NCI-H146 (cell line): ENCODE results near the gene SYT13.
A peak's percentile ranks its signal among the peaks of the same experiment; 100 is the strongest.

Experiments
- DNase-seq: peaks from one replicate; lab custom pipeline; 2025; lab: John Stamatoyannopoulos, UW

SYT13 gene

DNA sequence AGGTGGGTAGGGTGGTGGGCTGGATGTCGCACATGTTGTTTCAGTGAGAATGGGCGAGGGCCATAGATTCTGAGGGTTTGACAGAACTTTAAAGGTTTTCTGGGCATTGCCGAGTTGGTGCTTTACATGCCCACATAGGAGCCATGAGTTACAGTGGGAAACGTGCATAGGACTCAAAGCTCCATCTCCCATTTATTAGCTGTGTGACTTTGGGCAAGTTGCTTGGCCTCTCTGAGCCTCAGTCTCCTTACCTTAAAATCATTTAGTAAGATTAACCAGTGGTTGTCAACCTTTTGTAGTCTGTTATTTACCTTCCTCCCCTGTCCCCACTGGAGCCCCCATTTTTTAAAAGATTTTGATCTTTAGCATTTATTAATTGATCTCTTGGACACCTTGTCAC lies 67.4 kb downstream of the SYT13 start:
- no peak for DNase-seq

DNA sequence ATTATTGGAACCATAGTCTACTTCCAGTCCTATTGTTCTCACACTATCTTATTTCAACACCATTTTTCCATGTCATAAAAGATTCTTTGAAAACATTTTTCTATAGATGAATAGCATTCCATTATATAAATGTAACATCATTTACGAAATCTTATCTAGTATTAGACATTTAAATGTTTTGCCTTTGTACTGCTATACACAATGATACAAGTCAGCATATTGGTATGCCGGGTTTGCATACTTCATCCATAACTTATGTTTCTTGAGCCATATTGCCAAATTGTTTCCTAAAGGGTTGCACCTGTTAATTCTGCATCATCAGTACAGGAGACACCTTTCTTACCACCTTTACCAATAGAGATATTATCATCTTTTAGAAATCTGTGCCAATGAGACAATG lies 68.2 kb downstream of the SYT13 start:
- DNase-seq: no peak

DNA sequence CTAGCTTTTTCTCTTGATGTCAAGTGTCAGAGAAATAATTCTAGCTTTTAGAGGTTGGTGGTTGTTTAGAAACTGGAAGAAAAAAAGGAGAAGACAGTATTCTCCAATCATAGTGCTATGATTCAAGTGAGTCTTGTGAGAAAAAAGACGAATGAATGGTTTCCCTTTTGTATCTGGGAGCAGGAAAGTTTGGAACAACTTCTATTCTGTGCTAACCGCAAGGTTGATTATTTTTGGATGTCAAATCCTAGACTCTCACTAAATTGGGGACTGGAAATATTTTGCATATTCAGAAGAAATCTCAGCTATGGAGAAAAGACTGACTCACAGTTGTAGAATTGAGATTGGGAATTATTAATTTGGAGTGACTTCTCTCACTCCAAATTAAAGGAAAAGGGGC lies 69.2 kb downstream of the SYT13 start:
- DNase-seq: no peak

DNA sequence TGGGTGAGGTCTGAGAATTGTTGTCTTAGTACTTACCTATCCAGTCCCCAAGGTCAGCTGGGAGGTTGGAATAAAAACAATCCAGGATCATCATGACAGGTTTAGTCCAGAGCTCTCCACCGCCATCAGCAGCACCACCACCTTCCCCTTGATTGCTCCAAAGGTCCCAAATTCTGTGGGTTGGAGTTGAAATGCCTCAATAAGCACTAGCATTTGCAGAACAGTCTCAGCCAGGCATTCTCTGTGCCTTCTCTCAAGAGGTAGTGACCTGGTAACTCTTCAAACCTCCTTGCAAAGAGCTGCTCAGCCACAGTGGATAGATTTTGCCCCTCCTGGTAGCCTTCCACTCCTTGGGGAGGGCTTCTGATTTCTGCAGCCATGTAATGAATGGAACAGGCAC lies 70.1 kb downstream of the SYT13 start:
- no peak for DNase-seq

DNA sequence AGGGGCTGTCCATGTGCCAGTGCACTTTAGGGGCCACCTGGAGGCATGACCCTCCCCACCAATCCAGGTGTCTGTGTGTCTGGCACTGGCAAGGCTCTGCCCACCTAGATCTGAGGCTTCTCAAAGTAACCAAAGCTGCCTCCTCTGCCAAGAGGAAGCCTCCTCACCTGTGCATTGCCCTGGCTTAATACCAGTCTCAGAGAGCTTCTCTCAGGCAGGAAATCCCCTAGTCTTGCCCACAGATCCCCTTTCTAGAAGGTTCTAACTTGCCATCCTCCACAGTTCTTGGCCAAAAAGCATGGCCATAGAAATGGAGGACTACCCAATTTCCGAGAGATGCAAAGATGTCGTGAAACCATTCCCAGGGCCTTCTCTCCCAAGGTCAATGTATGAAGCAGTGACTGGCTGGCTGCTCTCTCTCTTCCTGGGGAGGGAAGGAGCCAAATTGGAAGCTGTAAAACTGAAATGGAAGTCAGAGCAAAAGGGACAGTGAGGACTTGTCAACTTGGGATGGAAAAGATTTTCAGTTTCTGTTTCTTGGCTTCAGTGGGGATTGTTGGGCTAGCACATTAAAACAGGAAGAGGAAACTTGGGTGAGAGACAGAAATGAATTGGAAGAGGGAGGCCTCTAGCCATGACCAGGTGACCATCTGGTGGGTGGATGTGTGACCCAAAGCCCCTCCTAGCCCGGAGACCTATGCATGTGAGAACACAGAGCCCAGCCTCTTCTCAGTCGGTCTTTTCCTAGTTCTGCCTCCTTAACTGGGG lies 70.9 kb downstream of the SYT13 start:
- no peak for DNase-seq

DNA sequence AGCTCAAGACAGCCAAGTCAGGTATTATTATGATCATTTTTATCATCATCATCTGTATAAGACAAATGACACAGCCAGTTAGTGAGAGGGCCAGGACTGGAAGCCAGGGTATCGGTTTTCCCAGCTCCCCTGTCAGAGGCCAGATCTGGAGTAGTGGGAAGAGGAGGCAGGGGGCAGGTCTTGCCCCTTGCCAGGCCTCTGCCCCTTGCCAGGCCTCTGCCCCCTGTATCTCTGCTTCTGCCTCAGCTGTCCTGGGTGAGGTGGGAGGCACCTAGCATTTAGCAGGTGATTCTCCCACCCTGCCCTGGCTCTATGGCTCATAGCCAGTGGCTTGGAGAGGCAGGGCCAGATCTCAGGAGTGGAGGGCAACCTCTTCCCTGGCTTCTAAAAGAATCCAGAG lies 72.4 kb downstream of the SYT13 start:
- DNase-seq: no peak

DNA sequence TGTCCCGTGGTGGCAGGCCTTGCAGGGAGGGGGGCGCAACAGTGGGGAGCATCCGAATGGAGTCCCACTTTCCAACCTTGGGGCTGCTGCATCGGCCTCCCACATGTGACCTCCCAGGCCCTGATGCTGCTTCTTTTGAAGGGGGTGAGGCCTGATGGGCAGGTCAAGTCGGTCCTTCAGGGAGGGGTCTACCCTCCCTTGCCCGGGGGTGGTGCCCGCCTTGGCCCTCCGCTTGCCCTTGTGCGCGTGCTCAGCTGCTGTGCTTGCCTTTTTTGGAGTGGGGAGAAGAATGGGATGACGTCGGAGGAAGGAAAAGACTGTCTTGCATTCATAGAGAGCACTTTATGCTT lies 72.8 kb downstream of the SYT13 start:
- no peak for DNase-seq

DNA sequence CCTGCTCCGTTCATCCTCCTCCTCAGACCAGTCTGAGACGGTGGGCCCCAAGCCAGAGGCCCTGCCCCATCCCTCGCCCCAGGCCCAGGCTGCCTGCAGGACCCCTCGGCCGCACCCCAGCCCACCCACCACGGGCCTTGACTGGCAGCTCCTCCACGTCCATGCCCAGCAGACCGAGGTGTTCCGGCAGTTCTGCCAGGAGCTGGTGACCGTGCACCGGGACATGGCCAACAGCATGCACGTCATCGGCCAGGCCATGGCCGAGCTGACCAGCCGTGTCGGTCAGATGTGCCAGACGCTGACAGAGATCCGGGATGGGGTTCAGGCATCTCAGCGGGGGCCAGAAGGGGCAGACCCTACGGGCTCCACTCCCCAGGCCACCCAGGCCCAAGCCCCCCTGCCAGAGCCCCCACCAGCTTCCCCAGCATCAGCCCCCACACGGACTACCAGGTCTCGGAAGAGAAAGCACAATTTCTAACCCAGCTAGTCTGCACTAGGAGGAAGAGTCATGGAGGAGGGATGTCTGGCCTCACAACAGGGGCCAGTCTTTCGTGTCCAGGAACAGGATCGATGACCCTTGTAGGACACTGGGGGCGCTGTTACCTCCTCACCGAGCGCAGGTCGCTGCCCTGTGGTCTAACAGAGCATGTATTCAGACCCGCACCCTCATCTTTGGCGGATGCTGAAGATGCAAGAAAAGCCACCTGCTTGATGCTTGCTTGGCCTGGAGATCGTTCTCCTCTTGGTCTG lies 73.4 kb downstream of the SYT13 start:
- no peak for DNase-seq

DNA sequence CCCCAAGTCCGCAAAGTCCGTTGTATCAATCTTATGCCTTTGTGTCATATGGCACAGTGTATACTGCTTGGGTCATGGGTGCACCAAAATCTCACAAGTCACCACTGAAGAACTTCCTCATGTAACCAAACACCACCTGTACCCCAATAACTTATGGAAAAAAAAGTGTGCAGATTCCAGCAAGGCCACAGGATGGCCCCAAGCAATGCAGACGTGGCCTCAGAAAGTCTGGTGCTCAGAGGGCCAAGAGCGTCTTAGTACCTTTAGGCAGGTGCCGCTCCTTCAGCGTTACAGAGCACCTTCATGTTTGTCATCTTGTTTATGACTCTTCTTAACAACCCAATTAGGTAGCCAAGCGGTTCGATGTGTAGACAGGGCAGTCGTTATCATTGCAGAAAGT lies 74.4 kb downstream of the SYT13 start:
- DNase-seq: no peak

DNA sequence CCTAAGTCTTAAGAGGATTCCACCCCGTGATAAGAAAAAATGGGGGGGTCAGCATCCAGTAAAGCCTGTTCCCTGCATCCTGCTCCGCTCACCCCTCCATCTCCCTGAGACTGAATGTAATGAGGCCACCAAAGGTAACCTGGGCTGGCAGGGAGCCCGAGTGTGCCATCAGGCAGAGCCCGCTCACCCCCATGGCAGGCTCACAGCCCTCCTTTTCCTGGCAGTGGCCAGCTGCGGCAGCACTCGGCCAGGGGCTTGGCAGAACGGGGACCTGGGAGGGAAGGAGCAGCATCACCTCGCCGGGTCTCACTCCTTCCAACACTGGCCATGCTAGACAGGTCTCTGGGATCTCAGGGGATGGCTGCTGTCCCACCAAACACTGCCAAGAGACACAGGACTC lies 75.3 kb downstream of the SYT13 start:
- no peak for DNase-seq

DNA sequence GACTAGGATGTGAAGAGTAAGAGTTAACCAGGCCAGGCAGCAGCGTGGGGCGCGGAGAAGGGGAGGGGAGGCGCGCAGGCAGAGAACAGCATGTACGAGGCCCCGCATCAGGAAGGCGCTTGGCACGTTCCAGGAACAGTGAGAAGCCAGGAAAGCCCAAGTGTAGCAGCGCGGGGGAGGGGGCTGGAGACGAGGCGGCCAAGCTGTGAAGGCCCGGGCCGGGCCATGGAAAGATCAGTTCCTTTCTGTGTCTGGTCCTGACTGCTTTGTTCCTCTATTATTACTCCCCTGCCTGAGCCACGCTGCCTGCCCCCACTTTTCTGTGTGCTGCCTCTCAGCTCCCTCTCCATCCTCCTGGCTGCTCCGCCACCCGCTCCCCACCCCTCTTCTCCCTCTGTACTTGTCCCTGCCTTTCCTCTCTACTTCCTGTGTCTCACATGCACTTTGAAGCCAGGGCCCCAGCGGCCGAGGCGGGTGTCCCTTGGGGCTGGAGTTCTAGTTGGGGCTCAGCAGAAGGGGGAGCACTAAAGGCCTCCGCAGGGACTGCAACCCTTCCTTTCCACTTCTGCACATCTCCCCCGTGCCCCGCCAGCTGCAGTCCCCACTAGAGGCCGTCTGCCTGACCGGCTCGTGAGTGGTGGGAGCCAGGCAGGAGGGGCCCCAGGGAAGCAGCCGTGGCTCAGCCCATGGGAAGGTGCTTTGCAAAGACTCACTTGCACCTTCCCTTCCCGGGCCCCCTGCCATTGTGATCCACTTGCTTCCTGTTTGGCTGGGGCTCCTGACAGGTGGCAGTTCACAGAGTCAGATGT lies 76.0 kb downstream of the SYT13 start:
- no peak for DNase-seq

DNA sequence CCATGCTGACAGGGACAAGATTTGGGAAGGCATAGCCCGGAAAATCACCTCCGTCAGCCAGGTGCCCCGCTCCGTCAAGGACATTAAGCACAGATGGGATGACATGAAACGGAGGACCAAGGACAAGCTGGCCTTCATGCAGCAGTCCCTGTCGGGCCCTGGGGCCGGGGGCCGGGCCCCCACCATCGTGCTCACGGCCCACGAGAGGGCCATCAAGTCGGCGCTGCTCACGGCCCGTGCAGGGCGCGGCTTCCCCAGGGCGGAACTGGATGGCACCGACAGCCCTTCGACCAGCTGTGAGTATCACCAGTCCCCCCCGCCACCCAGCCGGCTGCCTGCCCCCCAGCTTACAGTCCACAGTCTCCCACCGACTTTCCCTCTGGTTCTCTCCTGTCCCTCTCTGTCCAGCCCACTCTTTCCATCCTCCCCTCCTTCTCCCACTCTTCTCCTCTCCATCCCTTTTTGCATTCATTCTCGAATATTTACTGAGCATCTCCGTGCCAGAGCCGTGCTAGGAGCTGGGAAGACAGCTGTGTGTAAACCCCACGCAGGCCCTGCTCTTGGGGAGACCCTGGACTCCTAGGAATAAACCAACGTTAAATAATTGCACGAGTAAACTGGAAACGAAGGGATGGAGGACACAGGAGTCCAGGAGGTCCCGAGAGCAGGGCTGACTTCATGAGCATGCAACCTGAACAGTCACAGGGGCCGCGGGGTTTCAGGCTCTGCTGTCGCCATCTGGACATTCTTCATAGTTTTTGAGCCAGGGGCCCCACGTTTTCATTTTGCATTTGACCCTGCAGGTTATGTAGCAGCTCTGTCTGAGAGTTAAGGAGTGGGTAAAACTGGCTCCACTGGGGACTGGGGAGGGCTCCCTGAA lies 76.9 kb downstream of the SYT13 start:
- no peak for DNase-seq

DNA sequence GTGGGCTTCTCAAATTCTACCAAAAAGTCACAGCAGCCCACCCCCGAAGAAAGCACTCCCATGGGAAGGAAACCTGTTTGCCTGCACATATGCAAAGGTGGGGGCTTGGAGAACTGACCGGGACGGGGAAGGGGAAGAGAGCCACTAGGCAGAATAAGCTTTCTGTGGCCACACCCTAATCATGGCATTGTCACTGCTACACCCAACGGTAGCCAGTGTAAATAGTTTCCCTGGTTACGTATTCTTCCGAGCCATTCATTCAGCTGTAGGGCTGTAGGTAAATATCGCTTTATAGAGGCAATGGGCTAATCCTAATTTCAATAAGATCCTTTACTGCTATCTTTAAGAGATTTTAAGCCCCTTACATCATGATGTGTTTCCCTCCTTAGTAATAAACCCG lies 78.0 kb downstream of the SYT13 start:
- DNase-seq: peak; percentile 23

DNA sequence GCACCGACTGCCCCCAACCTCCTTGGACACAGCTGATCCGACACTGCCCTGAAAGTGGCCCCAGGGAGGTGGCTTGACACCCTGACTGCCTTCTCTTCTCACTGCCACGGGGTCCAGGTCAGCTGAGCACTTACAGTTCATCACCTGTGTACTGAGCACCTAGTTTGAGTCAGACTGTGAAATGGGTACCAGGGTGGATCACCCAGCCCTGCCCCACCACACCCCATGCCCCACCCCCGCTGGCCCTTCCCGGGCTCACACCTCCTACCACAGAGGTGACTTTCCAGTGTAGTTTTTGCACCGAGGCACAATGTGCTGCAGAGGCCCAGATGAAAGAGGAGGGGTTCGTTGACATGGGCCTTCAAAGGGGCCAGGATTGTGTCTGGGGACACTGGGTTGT lies 80.2 kb downstream of the SYT13 start:
- no peak for DNase-seq

DNA sequence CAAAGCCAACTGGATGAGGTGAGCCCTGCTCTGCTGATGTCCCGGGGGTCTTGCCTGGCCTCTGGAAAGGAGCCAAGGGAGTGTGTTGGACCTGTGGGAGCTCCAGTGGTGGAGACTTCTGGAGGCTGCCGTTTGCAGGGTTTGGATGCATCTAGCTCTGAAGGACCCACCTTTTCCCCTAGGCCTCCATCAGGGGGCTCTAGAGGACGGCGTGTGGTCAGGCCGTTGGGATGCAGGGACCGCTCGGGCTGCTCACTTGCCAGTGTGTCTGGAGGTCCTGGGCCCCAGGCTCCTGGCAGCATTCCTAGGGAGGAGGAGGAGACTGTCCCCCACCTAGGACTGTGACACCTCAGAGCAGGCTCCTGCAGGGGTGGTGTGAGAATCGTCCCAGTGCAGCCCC lies 81.4 kb downstream of the SYT13 start:
- peak; percentile 8 for DNase-seq

DNA sequence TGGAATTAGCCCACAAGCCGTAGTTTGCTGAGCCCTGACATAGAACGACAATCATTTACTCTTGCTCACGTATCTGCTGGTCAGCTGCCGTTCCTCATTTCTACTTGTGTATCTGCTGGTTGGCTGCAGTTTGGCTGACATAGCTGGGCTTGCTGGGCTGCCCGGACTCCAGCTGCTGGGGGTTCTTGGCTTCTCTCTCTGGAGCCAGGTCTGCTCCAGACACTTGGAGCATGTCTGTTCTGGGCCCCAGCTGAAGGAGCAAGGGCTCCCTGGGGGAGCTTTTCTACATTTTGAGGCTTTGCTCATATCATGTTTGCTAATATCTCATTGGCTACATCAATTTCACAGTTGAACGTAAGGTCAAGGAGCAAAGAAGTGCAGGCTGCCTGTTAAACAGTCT lies 92.4 kb downstream of the SYT13 start:
- no peak for DNase-seq
